Ishikawa (cell line): ENCODE results near the gene SYT10.
A peak's percentile ranks its signal among the peaks of the same experiment; 100 is the strongest.

ENCODE experiments used
- CEBPB ChIP-seq: IDR thresholded peaks from 2 replicates; pipeline ENCODE4 v1.6.1; 2012
- CREB1 ChIP-seq: IDR thresholded peaks from 2 replicates; pipeline ENCODE4 v1.6.1; 2012; ENCODE audit warnings: low read depth
- EGR1 ChIP-seq: IDR thresholded peaks from 2 replicates; pipeline ENCODE4 v1.6.1; 2012
- EP300 ChIP-seq: IDR thresholded peaks from 2 replicates; pipeline ENCODE4 v1.6.1; 2012; ENCODE audit warnings: borderline replicate concordance
- FOXM1 ChIP-seq: IDR thresholded peaks from 2 replicates; pipeline ENCODE4 v1.6.1; 2012; ENCODE audit warnings: low read depth, borderline replicate concordance
- MAX ChIP-seq: IDR thresholded peaks from 2 replicates; pipeline ENCODE4 v1.6.1; 2012
- NFIC ChIP-seq: IDR thresholded peaks from 2 replicates; pipeline ENCODE4 v1.6.1; 2012
- RAD21 ChIP-seq: IDR thresholded peaks from 2 replicates; pipeline ENCODE4 v1.6.1; 2012; ENCODE audit warnings: low read depth
- REST ChIP-seq: IDR thresholded peaks from 2 replicates; pipeline ENCODE4 v1.6.1; 2012; ENCODE audit warnings: low read depth, mild to moderate bottlenecking
- TAF1 ChIP-seq: IDR thresholded peaks from 2 replicates; pipeline ENCODE4 v1.6.1; 2012; ENCODE audit warnings: low read depth, mild to moderate bottlenecking
- TCF12 ChIP-seq: IDR thresholded peaks from 2 replicates; pipeline ENCODE4 v1.6.1; 2012; ENCODE audit warnings: low read depth
- TEAD4 ChIP-seq: IDR thresholded peaks from 2 replicates; pipeline ENCODE4 v1.6.1; 2012
- USF1 ChIP-seq: IDR thresholded peaks from 2 replicates; pipeline ENCODE4 v1.6.1; 2012
- YY1 ChIP-seq: IDR thresholded peaks from 2 replicates; pipeline ENCODE4 v1.6.1; 2012; ENCODE audit warnings: low read depth
- ZBTB7A ChIP-seq: IDR thresholded peaks from 2 replicates; pipeline ENCODE4 v1.6.1; 2012; ENCODE audit warnings: low read depth

The SYT10 gene

GRCh38 chr12:33429468-33429867, 10.2 kb downstream of the SYT10 start:
- TF ChIP-seq FOXM1 (no peak), EP300 (no peak)

GRCh38 chr12:33427071-33427470, 12.5 kb downstream of the SYT10 start:
- no peak for TF ChIP-seq NFIC
- no peak for TF ChIP-seq TAF1
- no peak for TF ChIP-seq CEBPB
- peak; percentile 43 for TF ChIP-seq RAD21
- TF ChIP-seq CREB1 = no peak

GRCh38 chr12:33423706-33424105, 15.9 kb downstream of the SYT10 start:
- TF ChIP-seq RAD21 = no peak
- TF ChIP-seq USF1 = no peak
- TF ChIP-seq CEBPB = no peak
- no peak for TF ChIP-seq YY1
- no peak for TF ChIP-seq REST
- TF ChIP-seq TCF12 = no peak
- TF ChIP-seq EGR1 = no peak
- TF ChIP-seq CREB1 = no peak
- no peak for TF ChIP-seq EP300
- no peak for TF ChIP-seq TAF1
- no peak for TF ChIP-seq MAX
- no peak for TF ChIP-seq ZBTB7A
- TF ChIP-seq FOXM1 = no peak
- TF ChIP-seq NFIC = no peak

GRCh38 chr12:33383503-33383902, 56.1 kb downstream of the SYT10 start:
- TF ChIP-seq YY1 = no peak

- TF ChIP-seq ZBTB7A (no peak), NFIC (no peak), EGR1 (no peak), CEBPB (peak; percentile 53; the same call in 1 of the 2 replicates), REST (no peak)
These were observed 63.5 kb downstream of the SYT10 start for GRCh38 chr12:33376153-33376552.

GRCh38 chr12:33370318-33370717, 69.3 kb downstream of the SYT10 start:
- TF ChIP-seq TEAD4 (no peak), FOXM1 (no peak), MAX (no peak), TCF12 (no peak), ZBTB7A (no peak), REST (no peak), CREB1 (no peak), RAD21 (no peak), EP300 (no peak), NFIC (no peak)

- TF ChIP-seq REST (no peak), NFIC (no peak), ZBTB7A (no peak), FOXM1 (no peak), TAF1 (no peak), TEAD4 (no peak), CEBPB (no peak), EP300 (no peak), MAX (no peak), RAD21 (no peak), YY1 (no peak), EGR1 (no peak), CREB1 (no peak), USF1 (no peak)
These were observed 82.4 kb downstream of the SYT10 start for GRCh38 chr12:33357181-33357580.
